ENCODE data around the gene WNT2B. TPM values are rescaled to one million over a fixed set of nuclear protein-coding genes. Genes with fewer than 3 reads are reported as not detected.

Gene WNT2B
- total RNA-seq, 1 experiment from 2014 or later, result 1.6 TPM

DNA sequence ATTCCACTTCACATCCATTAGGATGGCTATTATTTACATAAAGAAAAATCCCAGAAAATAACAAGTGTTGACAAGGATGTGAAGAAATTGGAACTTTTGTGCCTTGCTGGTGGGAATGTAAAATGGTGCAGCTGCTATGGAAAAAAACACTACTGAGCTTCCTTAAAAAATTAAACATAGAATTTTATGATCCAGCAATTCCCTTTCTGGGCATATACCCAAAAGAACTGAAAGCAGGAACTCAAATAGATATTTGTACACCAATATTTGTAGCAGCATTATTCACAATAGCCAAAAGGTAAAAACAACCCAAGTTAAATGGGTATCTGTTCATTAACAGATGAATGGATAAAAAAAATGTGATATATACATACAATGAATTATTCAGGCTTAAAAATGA lies 45.6 kb downstream of the WNT2B start:
- BruUV-seq (replicated peaks), result no TSS peak
- no peak for ATAC-seq
- H3K36me3 ChIP-seq (ENCODE audit: control insufficient read depth, insufficient read depth, low read length), result no peaks in the 10 kb centered on the region; the same call in 1 of the 2 replicates
- intact Hi-C loops (cut with micrococcal nuclease; ENCODE audit: unreplicated experiment), result no loop called here
- no peak overlapping the region for H3K27ac ChIP-seq (ENCODE audit: low read length)
- no peaks in the 10 kb centered on the region for H3K9me3 ChIP-seq (ENCODE audit: control insufficient read depth, insufficient read depth, low read depth, low read length)
- ChIA-PET CTCF (no interaction called here), POLR2A (no interaction called here)
- no peaks in the 10 kb centered on the region for H3K27me3 ChIP-seq (ENCODE audit: control insufficient read depth, insufficient read depth, low read length)
- in situ Hi-C loops (cut with HindIII; ENCODE audit: low pct_unique_long_range_greater_than_20kb, low sequenced_read_pairs), result no loop called here
- DNase-seq (ENCODE audit: low read depth, low spot score), result no peak
- TF ChIP-seq SIN3A (IDR thresholded peaks at IDR 0.05; ENCODE audit: borderline replicate concordance, insufficient read depth, low read depth, low read length) (no peak), TCF7L2 (IDR thresholded peaks at IDR 0.05; ENCODE audit: low read depth, low read length) (no peak), POLR2AphosphoS5 (IDR thresholded peaks at IDR 0.05; ENCODE audit: low read depth, low read length) (no peak), REST (IDR thresholded peaks at IDR 0.05; ENCODE audit: insufficient read depth in 1 of 2, low read depth in 2 of 2, low read length in 1 of 2) (no peak), CTCF (IDR thresholded peaks at IDR 0.05) (no peak)
- no peaks in the 10 kb centered on the region for H3K4me1 ChIP-seq (ENCODE audit: control insufficient read depth, insufficient read depth, low read length)
- H3K4me3 ChIP-seq (ENCODE audit: low read depth in 2 of 2, low read length in 2 of 2), result no peak overlapping the region

- Histone ChIP-seq H3K4me3 (ENCODE audit: low read depth in 2 of 2, low read length in 2 of 2) (no peak overlapping the region), H3K27ac (ENCODE audit: low read length) (no peak overlapping the region), H3K4me1 (ENCODE audit: control insufficient read depth, insufficient read depth, low read length) (no peaks in the 10 kb centered on the region), H3K9me3 (ENCODE audit: control insufficient read depth, insufficient read depth, low read depth, low read length) (no peaks in the 10 kb centered on the region), H3K27me3 (ENCODE audit: control insufficient read depth, insufficient read depth, low read length) (no peaks in the 10 kb centered on the region), H3K36me3 (ENCODE audit: control insufficient read depth, insufficient read depth, low read length) (no peaks in the 10 kb centered on the region; the same call in 1 of the 2 replicates)
- intact Hi-C loops (cut with micrococcal nuclease; ENCODE audit: unreplicated experiment), result no loop called here
- ChIA-PET CTCF (no interaction called here), POLR2A (no interaction called here)
- ATAC-seq, result no peak
- no peak for DNase-seq (ENCODE audit: low read depth, low spot score)
- TF ChIP-seq SIN3A (IDR thresholded peaks at IDR 0.05; ENCODE audit: borderline replicate concordance, insufficient read depth, low read depth, low read length) (no peak), CTCF (IDR thresholded peaks at IDR 0.05) (no peak), REST (IDR thresholded peaks at IDR 0.05; ENCODE audit: insufficient read depth in 1 of 2, low read depth in 2 of 2, low read length in 1 of 2) (no peak), POLR2AphosphoS5 (IDR thresholded peaks at IDR 0.05; ENCODE audit: low read depth, low read length) (no peak), TCF7L2 (IDR thresholded peaks at IDR 0.05; ENCODE audit: low read depth, low read length) (no peak)
- no TSS peak for BruUV-seq (replicated peaks)
- in situ Hi-C loops (cut with HindIII; ENCODE audit: low pct_unique_long_range_greater_than_20kb, low sequenced_read_pairs), result no loop called here
Measured at GRCh38 chr1:112557385-112557784, 48.6 kb downstream of the WNT2B start.

Measured in Panc1 (cell line).